GM18861 (cell line): ENCODE measurements around the gene DHRS13.
"Not testable (repeated sequence)": the region's sequence is repeated elsewhere in the genome, so short reads cannot be mapped to it uniquely, and the experiment has no call there.

Source experiments
- ATAC-seq: cut with Tn5 transposase; IDR thresholded peaks from one replicate; pipeline ENCODE4 v1.9.1; 2021; ENCODE audit not compliant: unreplicated experiment

DHRS13 gene

GRCh38 chr17:28883967-28884702 lies 18.7 kb downstream of the DHRS13 start:
- no peak for ATAC-seq

- ATAC-seq: no peak
These were observed 20.6 kb downstream of the DHRS13 start for GRCh38 chr17:28882154-28882895.

GRCh38 chr17:28881533-28882056 lies 21.3 kb downstream of the DHRS13 start:
- no peak for ATAC-seq

- ATAC-seq: no peak
These were observed 22.3 kb downstream of the DHRS13 start for GRCh38 chr17:28880572-28880945.

- no peak for ATAC-seq
These were observed 22.9 kb downstream of the DHRS13 start for GRCh38 chr17:28879886-28880571.

- ATAC-seq: no peak
These were observed 23.9 kb downstream of the DHRS13 start for GRCh38 chr17:28878981-28879380.

GRCh38 chr17:28878158-28878910 lies 24.5 kb downstream of the DHRS13 start:
- no peak for ATAC-seq

- ATAC-seq: not testable (repeated sequence)
These were observed 25.6 kb downstream of the DHRS13 start for GRCh38 chr17:28877150-28877711.

GRCh38 chr17:28875848-28876550 lies 26.9 kb downstream of the DHRS13 start:
- ATAC-seq: no peak

- ATAC-seq: no peak
These were observed 28.1 kb downstream of the DHRS13 start for GRCh38 chr17:28874750-28875149.

- ATAC-seq: no peak
These were observed 29.0 kb downstream of the DHRS13 start for GRCh38 chr17:28873839-28874238.

GRCh38 chr17:28871056-28871579 lies 31.8 kb downstream of the DHRS13 start:
- peak; percentile 90 for ATAC-seq

- ATAC-seq: no peak
These were observed 35.6 kb downstream of the DHRS13 start for GRCh38 chr17:28867276-28867675.

GRCh38 chr17:28865946-28866752 lies 36.7 kb downstream of the DHRS13 start:
- ATAC-seq: no peak

- no peak for ATAC-seq
These were observed 37.7 kb downstream of the DHRS13 start for GRCh38 chr17:28864991-28865849.

GRCh38 chr17:28863953-28864352 lies 38.9 kb downstream of the DHRS13 start:
- ATAC-seq: no peak

GRCh38 chr17:28862561-28862960 lies 40.3 kb downstream of the DHRS13 start:
- ATAC-seq: no peak
